ENCODE results near the gene PCCB.

DNA sequence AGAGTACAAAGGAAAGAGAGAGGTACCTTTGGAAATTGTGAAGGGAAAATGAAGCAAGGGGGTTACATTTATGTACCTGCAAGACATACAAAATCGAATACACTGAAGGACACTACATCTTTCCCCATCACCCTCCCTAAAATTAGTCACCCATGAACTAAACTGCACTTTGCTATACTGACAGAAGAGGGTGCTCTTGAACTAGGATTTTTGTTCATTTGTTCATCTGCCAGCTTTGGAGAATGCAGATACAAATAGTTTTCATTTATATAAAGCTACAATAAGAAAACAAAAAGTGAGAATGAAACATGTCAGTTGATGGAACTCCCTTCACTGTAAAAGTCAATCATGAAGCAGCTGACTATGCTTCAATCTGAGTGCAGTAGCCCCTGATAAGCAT lies 55.7 kb downstream of the PCCB start:
- TF ChIP-seq EZH2 (IDR thresholded peaks at IDR 0.05; ENCODE audit: low read length, unreplicated experiment), result no peak
- TF ChIP-seq, protein P1, sequence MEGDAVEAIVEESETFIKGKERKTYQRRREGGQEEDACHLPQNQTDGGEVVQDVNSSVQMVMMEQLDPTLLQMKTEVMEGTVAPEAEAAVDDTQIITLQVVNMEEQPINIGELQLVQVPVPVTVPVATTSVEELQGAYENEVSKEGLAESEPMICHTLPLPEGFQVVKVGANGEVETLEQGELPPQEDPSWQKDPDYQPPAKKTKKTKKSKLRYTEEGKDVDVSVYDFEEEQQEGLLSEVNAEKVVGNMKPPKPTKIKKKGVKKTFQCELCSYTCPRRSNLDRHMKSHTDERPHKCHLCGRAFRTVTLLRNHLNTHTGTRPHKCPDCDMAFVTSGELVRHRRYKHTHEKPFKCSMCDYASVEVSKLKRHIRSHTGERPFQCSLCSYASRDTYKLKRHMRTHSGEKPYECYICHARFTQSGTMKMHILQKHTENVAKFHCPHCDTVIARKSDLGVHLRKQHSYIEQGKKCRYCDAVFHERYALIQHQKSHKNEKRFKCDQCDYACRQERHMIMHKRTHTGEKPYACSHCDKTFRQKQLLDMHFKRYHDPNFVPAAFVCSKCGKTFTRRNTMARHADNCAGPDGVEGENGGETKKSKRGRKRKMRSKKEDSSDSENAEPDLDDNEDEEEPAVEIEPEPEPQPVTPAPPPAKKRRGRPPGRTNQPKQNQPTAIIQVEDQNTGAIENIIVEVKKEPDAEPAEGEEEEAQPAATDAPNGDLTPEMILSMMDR (conservative IDR thresholded peaks at IDR 0.05; ENCODE audit: low read depth, low read length), result no peak
